Transverse colon (tissue), 4 donors: ENCODE data around the gene ZDHHC14.

Experiments
- CTCF ChIP-seq, 5 experiments: fragments of 200-600 bp in 3 of 5; fragments of 450-650 bp in 2 of 5; sonication (generic) in 3 of 5; IDR thresholded peaks; 1 replicate in 2 of 5; 2 replicates in 3 of 5; pipeline ENCODE4 v1.5.1; 2016 to 2017; ENCODE audit warnings: antibody characterized with exemption in 5 of 5, inconsistent platforms in 3 of 5, mild to moderate bottlenecking in 2 of 5, moderate library complexity in 1 of 5
- POLR2A ChIP-seq: fragments of 450-650 bp; IDR thresholded peaks from one replicate; pipeline ENCODE4 v1.6.1; 2016; ENCODE audit warnings: antibody characterized with exemption, mild to moderate bottlenecking, moderate library complexity
- POLR2AphosphoS5 ChIP-seq, 3 donors: sonication (generic); formaldehyde crosslinking; IDR thresholded peaks; one replicate each; pipeline ENCODE4 v1.6.1; 2016; ENCODE audit warnings: antibody characterized with exemption in 3 of 3

GRCh38 chr6:157635388-157636244 lies 254.6 kb downstream of the ZDHHC14 start:
- no peak for TF ChIP-seq CTCF (IDR thresholded peaks at IDR 0.05)
- no peak for TF ChIP-seq POLR2A
- TF ChIP-seq POLR2AphosphoS5 (IDR thresholded peaks at IDR 0.05): no peak
